ENCODE measurements around the gene STK24.

DNA sequence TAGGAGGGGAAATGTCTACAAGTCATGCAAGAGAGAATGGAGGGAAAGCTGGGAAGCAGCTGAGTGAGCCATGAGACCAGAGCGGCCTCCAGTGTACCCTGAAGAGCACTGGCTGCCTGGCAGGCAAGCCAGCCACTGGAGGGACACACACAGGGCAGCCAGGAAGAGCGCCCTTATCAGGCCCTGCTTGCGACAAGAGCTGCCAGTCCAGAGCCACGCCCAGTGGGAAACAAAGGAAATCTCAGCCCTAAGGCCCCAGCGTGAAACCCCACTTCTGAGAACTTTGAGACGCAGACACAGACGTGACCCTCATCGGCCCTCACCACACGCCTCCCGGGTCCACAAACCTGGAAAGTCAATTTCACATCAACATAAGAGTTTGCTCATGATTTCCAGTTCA, 105.0 kb downstream of the STK24 start:
- TF ChIP-seq, protein P1, sequence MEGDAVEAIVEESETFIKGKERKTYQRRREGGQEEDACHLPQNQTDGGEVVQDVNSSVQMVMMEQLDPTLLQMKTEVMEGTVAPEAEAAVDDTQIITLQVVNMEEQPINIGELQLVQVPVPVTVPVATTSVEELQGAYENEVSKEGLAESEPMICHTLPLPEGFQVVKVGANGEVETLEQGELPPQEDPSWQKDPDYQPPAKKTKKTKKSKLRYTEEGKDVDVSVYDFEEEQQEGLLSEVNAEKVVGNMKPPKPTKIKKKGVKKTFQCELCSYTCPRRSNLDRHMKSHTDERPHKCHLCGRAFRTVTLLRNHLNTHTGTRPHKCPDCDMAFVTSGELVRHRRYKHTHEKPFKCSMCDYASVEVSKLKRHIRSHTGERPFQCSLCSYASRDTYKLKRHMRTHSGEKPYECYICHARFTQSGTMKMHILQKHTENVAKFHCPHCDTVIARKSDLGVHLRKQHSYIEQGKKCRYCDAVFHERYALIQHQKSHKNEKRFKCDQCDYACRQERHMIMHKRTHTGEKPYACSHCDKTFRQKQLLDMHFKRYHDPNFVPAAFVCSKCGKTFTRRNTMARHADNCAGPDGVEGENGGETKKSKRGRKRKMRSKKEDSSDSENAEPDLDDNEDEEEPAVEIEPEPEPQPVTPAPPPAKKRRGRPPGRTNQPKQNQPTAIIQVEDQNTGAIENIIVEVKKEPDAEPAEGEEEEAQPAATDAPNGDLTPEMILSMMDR (IDR thresholded peaks at IDR 0.05), result no peak
- TF ChIP-seq ZFX (IDR thresholded peaks at IDR 0.05; ENCODE audit: borderline replicate concordance), result no peak
